Epithelial cell of proximal tubule (primary cell): Measurements from ENCODE around the gene ROR1. TPM values are rescaled to one million over a fixed set of nuclear protein-coding genes. Genes with fewer than 3 reads are reported as not detected.

ENCODE experiments used
- DNase-seq: peaks from one replicate; pipeline ENCODE4 v3.0.0-alpha.2; 2011; ENCODE audit warnings: low read depth
- H3K4me3 ChIP-seq: 2 replicates; pipeline ENCODE4 v1.5.1; 2011; ENCODE audit warnings: low read depth, mild to moderate bottlenecking, low read length
- total RNA-seq: library from RNA; depleted of rRNA; stranded (reverse); fragments of >200 nt; gene quantifications from 2 replicates; pipeline ENCODE4 v1.2.3, GENCODE V29; 2015
- TF ChIP-seq, protein P1 (sequence below): conservative IDR thresholded peaks from 2 replicates; pipeline ENCODE4 v1.5.1; 2012; ENCODE audit warnings: low read depth, mild to moderate bottlenecking, low read length

Gene ROR1
- total RNA-seq, 1 donor from 2014 or later, result 5.9 TPM

DNA sequence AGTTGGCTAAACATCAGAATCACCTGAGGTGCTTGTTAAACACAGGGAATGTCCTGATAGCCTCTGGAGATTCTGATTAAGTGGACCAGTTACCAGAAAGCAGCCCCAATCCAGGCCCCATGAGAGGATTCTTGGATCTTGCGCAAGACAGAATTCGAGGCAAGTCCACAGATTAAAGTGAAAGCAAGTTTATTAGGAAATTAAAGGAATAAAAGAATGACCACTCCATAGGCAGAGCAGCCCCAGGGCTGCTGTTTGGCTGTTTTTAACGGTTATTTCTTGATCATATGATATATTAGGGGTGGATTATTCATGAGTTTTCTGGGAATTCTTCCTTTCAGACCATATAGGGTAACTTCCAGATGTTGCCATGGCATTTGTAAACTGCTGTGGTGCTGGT is 176.2 kb downstream of the ROR1 start:
- TF ChIP-seq, protein P1, sequence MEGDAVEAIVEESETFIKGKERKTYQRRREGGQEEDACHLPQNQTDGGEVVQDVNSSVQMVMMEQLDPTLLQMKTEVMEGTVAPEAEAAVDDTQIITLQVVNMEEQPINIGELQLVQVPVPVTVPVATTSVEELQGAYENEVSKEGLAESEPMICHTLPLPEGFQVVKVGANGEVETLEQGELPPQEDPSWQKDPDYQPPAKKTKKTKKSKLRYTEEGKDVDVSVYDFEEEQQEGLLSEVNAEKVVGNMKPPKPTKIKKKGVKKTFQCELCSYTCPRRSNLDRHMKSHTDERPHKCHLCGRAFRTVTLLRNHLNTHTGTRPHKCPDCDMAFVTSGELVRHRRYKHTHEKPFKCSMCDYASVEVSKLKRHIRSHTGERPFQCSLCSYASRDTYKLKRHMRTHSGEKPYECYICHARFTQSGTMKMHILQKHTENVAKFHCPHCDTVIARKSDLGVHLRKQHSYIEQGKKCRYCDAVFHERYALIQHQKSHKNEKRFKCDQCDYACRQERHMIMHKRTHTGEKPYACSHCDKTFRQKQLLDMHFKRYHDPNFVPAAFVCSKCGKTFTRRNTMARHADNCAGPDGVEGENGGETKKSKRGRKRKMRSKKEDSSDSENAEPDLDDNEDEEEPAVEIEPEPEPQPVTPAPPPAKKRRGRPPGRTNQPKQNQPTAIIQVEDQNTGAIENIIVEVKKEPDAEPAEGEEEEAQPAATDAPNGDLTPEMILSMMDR, result no peak

DNA sequence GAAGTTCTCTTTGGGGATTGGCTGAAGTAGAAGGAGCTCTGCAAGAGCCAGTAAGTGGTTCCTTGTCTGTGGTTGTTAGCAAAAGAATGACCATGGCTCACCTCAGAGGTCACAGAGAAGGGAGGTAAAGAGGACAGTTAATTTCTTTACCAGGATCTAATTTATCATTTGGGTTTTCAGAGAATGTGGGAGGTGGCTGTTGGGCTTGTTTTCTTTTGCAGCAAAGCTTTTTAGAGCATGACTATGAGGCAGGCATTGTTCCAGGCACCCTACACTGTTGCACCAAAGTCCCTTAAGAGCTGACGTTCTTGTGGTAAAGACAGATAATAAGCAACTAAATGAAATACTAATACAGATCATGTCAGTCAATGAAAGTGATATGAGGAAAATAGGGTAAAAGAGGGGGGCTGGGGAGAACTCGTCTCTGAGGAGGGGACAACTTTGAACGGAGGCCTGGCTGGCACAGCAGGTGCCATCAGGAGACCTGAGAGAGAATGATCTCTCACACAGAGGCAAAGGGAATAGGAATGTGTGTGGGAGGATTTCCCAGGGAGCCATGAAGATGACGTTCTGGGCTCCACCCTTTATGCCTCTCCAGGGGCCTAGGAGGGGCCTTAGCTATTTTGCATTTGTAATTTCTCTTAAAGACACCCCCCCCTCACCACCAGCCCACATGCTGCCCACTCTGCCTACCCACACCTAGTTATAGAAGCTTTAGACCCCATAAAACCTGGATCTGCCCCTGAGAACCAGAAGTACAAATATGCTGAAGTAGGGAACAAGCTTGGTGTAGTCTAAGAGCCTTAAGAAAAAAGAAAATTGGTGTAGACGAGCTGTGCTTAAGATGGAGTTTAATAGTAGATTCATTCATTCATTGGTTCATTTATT is 177.5 kb downstream of the ROR1 start:
- no peak for DNase-seq
- no peak overlapping the region for H3K4me3 ChIP-seq
- TF ChIP-seq, protein P1, result no peak

More for the DNA sequence above, 176.2 kb downstream of the ROR1 start:
- no peak for DNase-seq
- H3K4me3 ChIP-seq, result no peak overlapping the region

DNA sequence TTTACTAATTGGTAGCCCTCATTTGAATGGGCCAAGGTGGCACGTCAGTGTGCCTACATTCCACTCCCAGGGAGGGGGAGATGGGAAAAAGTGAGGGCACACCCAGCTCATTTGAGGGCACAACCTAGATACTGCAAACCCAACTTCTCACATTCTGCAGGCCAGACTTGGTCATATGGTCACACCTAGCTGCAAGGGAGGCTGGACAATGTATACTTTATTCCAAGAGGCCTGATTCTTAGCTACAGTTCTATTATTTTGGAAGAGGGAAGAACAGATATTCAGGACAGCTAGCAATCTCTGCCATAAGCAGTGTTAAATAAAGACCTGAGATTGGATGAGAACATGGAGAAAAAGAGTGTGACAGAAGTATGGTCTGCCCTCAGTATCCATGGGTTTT is 180.4 kb downstream of the ROR1 start:
- TF ChIP-seq, protein P1, result no peak
- no peak for DNase-seq
- H3K4me3 ChIP-seq, result no peak overlapping the region

DNA sequence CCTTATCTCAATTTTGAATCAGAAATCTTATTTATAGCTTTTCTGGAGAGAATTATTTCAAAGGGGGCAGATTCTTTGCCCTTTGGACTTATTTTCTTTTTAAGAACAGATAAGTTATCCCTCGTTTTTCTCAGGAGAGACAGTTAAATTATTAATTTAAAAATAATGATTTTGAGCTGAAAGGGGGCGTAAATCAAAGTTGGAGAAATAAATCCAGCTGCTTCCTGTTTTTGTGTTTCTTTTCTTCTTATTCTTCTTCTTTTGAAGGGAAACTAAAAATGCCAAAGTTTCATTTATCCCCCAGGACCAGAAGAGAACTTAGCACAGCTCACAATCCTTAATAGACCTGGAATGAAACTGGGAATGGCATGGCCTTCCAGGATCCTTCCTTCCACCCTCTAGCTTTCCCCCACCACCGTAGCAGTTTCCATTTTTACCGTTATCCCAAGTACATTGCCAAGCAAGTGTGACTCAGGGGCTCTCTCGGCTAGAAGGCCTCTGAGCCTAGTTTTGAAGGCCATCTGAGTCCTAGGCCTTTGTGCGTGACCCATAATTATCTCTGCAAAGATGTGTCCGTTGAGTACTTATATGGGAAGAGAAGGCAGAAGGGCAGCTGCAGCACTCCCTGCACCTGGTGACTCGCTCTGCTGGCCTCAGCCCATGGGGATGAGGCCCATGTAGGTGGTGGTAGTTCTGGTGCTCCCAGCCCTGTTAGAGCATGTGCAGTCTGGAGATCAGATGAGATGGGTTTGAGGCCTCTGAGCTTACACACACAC is 181.7 kb downstream of the ROR1 start:
- no peak overlapping the region for H3K4me3 ChIP-seq
- no peak for DNase-seq
- TF ChIP-seq, protein P1, result no peak

DNA sequence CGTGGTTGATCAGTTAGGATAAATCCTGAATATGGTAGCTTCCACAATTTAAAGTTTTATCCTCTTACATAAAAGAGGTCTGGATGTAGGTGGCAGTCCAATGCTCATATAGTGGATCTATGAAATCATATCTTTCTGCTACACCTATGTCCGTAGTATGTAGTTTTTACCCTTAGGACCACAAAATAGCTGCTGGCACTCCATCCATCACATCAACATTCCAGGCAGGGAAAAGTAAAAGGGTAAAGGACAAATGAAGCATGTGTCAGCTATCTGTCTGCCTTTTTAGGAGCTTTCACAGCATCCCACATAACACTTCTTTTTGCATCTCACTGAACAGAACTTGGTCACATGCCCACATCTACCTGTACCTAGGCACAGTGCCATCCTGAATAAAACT is 184.7 kb downstream of the ROR1 start:
- no peak overlapping the region for H3K4me3 ChIP-seq
- TF ChIP-seq, protein P1, result no peak
- no peak for DNase-seq

DNA sequence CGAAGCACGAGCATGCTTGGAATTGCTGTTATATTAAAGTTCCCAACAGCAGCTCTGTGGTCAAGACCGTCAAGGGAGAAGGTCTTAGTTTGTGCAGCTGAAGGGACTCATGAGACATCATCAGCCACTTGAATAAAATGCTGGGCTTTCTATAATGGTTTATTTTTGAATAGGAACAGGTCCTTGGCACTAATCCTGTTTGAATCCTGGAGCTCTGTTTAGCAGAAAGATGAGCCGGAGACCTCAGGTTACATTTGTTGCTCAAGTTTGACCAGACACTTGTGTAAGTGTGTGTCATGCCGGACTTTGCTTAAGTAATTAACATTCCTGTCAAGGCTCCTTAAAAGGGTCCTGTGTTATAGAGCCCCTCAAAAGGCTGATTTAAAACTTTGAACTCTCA is 186.5 kb downstream of the ROR1 start:
- DNase-seq, result no peak
- TF ChIP-seq, protein P1, result no peak
- no peak overlapping the region for H3K4me3 ChIP-seq

DNA sequence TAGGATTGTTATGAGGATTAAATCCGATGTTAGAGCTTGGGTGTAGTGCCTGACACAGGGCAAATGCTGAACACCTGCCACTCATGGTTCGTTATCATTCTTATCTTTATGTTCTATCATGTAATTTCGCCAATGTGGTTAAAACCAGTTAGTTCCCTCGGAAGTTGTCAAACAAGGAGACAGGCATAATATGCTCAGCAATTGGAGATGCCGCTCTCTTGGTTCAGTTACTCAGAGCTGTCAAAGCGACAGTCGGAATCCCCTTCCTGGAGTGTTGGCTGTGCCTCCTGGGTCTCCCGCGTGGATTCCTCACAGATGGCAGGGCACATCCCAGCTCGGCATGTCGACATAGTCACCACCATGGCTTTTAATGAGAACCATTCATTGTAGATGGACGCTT is 192.2 kb downstream of the ROR1 start:
- DNase-seq, result no peak
- H3K4me3 ChIP-seq, result no peak overlapping the region
- TF ChIP-seq, protein P1, result no peak
